ENCODE data around the gene MSRB3.

MSRB3 gene

DNA sequence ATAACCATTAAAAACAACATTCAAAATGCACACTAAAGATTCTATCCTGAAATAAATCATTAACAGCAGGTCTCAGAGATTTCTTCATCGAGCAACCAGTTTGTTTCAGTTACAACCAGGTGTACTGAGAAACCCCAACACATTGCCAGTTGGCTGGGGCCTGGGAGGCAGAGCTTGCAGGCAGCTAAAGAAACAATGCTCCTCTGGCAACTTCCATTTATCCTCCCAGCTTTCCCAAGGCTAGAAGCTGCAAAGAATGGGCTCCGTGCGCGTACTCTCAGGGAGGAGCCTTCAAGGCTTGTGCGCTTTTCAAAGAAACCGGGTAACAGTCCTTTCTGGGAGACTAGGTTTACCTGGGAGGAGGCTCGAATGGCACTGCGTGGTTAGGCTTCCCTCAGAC, 181.6 kb downstream of the MSRB3 start:
- Histone ChIP-seq H3K4me3 (ENCODE audit: low read length) (no peak overlapping the region), H3K9ac (ENCODE audit: low read length) (no peak overlapping the region), H3K9me3 (ENCODE audit: control insufficient read depth, low read length) (no peaks in the 10 kb centered on the region), H3K4me1 (ENCODE audit: control insufficient read depth, insufficient read depth, low read length) (peaks cover 10% of the 10 kb centered on the region), H3K27me3 (replicated peaks; ENCODE audit: control insufficient read depth, insufficient read depth, low read length) (no peaks in the 10 kb centered on the region), H3K36me3 (ENCODE audit: control insufficient read depth, insufficient read depth, low read length, severe bottlenecking) (peaks cover 22% of the 10 kb centered on the region)
- DNase-seq (ENCODE audit: low read depth): no peak

DNA sequence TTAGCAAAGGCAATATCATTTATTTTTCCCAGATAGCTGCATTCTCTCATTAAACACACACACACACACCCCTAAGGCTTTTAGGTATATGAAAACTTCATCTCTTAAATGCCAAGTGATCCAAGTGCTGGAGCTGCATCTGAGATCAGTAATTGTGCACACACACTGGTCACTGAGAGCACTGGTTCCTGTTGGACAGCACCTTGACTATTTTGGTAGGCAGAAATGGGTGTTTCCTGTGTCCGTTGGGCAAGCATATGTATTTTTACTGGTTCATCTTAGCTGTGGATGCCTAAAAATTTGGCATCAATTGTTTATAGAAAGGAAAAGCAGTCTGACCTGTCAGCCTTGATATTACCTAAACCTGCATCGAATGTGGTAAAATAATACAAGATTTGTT, 182.5 kb downstream of the MSRB3 start:
- H3K4me3 ChIP-seq (ENCODE audit: low read length): no peak overlapping the region
- H3K9me3 ChIP-seq (ENCODE audit: control insufficient read depth, low read length): no peaks in the 10 kb centered on the region
- no peak overlapping the region for H3K9ac ChIP-seq (ENCODE audit: low read length)
- H3K27me3 ChIP-seq (replicated peaks; ENCODE audit: control insufficient read depth, insufficient read depth, low read length): no peaks in the 10 kb centered on the region
- no peak for DNase-seq (ENCODE audit: low read depth)
- peaks cover 22% of the 10 kb centered on the region for H3K36me3 ChIP-seq (ENCODE audit: control insufficient read depth, insufficient read depth, low read length, severe bottlenecking)
- peaks cover 13% of the 10 kb centered on the region for H3K4me1 ChIP-seq (ENCODE audit: control insufficient read depth, insufficient read depth, low read length)

DNA sequence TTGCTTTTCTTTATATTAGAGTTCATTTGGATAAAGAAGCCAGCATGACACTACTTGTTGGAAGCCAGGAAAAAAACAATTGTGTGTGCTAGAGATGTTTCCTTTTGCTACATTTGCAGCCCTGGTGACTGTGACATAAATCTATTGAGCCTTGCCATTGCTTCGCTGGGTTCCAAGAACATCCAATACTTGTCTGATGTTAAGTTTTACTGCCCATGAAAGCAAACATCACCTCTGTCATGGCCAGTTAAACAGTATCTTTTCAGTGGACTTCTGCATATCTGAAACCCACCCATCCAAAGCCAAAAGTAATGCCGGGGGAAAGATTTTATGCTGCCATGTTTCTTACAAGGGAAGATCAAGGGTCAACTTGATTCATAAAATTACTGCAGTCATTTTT, 184.0 kb downstream of the MSRB3 start:
- Histone ChIP-seq H3K9me3 (ENCODE audit: control insufficient read depth, low read length) (no peaks in the 10 kb centered on the region), H3K27me3 (replicated peaks; ENCODE audit: control insufficient read depth, insufficient read depth, low read length) (no peaks in the 10 kb centered on the region), H3K9ac (ENCODE audit: low read length) (no peak overlapping the region), H3K4me3 (ENCODE audit: low read length) (no peak overlapping the region), H3K36me3 (ENCODE audit: control insufficient read depth, insufficient read depth, low read length, severe bottlenecking) (peaks cover 22% of the 10 kb centered on the region), H3K4me1 (ENCODE audit: control insufficient read depth, insufficient read depth, low read length) (peaks cover 26% of the 10 kb centered on the region)
- DNase-seq (ENCODE audit: low read depth): no peak

DNA sequence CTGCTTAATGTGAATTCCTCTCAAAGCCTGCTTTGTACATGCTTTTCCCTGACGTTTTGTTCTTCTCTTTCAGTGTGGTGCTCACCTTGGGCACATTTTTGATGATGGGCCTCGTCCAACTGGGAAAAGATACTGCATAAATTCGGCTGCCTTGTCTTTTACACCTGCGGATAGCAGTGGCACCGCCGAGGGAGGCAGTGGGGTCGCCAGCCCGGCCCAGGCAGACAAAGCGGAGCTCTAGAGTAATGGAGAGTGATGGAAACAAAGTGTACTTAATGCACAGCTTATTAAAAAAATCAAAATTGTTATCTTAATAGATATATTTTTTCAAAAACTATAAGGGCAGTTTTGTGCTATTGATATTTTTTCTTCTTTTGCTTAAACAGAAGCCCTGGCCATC, 184.6 kb downstream of the MSRB3 start:
- Histone ChIP-seq H3K27me3 (replicated peaks; ENCODE audit: control insufficient read depth, insufficient read depth, low read length) (no peaks in the 10 kb centered on the region), H3K9me3 (ENCODE audit: control insufficient read depth, low read length) (no peaks in the 10 kb centered on the region), H3K4me3 (ENCODE audit: low read length) (no peak overlapping the region), H3K4me1 (ENCODE audit: control insufficient read depth, insufficient read depth, low read length) (peaks cover 27% of the 10 kb centered on the region), H3K9ac (ENCODE audit: low read length) (no peak overlapping the region), H3K36me3 (ENCODE audit: control insufficient read depth, insufficient read depth, low read length, severe bottlenecking) (peaks cover 20% of the 10 kb centered on the region)
- DNase-seq (ENCODE audit: low read depth): no peak

DNA sequence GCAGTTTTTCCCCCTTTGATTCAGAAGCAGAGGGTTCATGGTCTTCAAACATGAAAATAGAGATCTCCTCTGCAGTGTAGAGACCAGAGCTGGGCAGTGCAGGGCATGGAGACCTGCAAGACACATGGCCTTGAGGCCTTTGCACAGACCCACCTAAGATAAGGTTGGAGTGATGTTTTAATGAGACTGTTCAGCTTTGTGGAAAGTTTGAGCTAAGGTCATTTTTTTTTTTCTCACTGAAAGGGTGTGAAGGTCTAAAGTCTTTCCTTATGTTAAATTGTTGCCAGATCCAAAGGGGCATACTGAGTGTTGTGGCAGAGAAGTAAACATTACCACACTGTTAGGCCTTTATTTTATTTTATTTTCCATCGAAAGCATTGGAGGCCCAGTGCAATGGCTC, 185.1 kb downstream of the MSRB3 start:
- H3K9me3 ChIP-seq (ENCODE audit: control insufficient read depth, low read length): no peaks in the 10 kb centered on the region
- no peak overlapping the region for H3K9ac ChIP-seq (ENCODE audit: low read length)
- H3K4me1 ChIP-seq (ENCODE audit: control insufficient read depth, insufficient read depth, low read length): peaks cover 27% of the 10 kb centered on the region
- no peaks in the 10 kb centered on the region for H3K27me3 ChIP-seq (replicated peaks; ENCODE audit: control insufficient read depth, insufficient read depth, low read length)
- no peak for DNase-seq (ENCODE audit: low read depth)
- no peak overlapping the region for H3K4me3 ChIP-seq (ENCODE audit: low read length)
- H3K36me3 ChIP-seq (ENCODE audit: control insufficient read depth, insufficient read depth, low read length, severe bottlenecking): peaks cover 14% of the 10 kb centered on the region

DNA sequence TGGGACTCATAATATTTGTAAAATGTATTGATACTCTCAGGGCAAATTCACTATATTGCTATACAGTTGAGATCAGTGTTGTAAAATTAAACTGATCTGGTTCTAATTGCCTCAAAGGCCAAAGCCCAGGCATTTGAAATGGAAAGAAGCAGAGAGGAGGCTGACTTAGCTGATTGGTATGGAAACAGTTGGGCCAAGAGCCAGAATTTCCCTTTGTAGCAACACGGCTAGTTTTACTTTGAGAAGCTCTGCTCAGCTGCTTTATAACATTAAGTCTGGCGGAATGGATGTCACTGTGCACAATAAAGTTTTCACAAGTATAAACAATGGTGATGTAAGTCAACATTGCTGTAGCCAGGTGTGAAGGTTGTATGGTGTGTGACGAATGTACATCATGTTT, 186.4 kb downstream of the MSRB3 start:
- Histone ChIP-seq H3K4me1 (ENCODE audit: control insufficient read depth, insufficient read depth, low read length) (peaks cover 27% of the 10 kb centered on the region), H3K4me3 (ENCODE audit: low read length) (peak overlapping the region; percentile 10), H3K27me3 (replicated peaks; ENCODE audit: control insufficient read depth, insufficient read depth, low read length) (no peaks in the 10 kb centered on the region), H3K36me3 (ENCODE audit: control insufficient read depth, insufficient read depth, low read length, severe bottlenecking) (peaks cover 5% of the 10 kb centered on the region), H3K9me3 (ENCODE audit: control insufficient read depth, low read length) (no peaks in the 10 kb centered on the region), H3K9ac (ENCODE audit: low read length) (no peak overlapping the region)
- DNase-seq (ENCODE audit: low read depth): peak; percentile 97

DNA sequence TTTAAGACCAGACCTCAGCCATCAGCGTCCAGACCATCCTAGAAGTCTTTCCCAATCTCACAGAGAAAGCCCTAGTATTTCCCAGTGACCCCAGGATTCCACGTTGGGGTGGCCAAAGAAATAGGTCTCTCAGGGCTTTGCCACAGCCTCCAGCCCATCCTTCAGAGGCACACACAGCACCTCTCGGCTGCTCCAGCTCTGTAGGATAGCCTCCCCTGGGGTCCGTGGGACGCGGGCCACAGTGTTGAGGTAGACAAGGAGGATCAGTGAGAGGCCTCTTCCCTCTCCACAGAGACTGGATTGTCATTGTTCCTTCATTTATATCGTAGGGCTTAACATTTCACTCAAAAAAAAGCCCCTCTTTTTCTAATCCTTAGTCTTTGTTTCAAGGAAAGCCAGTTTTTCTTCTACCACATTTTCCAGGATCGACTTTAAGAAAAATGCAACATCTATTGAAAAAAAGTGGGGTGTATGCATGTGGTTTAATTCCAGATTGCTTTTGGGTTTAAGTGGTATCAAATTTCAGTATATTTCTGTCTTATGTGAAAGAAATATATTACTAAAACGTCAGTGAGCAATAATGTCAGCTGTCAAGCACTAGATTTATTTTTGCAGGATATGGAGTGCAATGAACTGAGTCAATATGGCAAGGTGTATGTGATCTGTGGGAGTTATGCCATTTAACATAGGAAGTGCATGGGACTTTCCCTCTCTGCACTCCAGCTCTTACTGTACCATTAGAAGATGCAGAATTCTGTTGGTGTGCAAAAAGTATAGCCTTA, 187.5 kb downstream of the MSRB3 start:
- Histone ChIP-seq H3K9me3 (ENCODE audit: control insufficient read depth, low read length) (no peaks in the 10 kb centered on the region), H3K27me3 (replicated peaks; ENCODE audit: control insufficient read depth, insufficient read depth, low read length) (no peaks in the 10 kb centered on the region), H3K4me3 (ENCODE audit: low read length) (no peak overlapping the region), H3K9ac (ENCODE audit: low read length) (no peak overlapping the region), H3K36me3 (ENCODE audit: control insufficient read depth, insufficient read depth, low read length, severe bottlenecking) (peaks cover 3% of the 10 kb centered on the region), H3K4me1 (ENCODE audit: control insufficient read depth, insufficient read depth, low read length) (peaks cover 27% of the 10 kb centered on the region)
- no peak for DNase-seq (ENCODE audit: low read depth)

DNA sequence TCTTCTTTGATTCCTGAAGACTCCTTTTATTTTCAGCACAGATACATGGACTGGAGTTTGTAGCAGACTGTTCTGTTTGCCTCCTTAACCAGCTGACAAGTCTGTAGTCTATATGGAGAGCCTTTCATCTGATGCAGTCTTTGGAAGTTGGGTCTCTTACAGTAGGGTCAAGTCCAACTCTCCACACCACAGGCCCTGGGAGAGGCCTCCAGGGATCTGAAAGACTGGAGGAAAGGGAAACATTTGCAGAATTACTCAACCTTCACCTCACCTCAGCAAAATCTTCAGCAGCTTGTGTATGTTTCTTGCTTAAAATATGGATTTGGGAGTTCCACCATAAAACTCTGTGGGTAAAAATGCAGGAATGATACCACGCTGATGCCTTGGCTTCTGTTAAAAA, 188.4 kb downstream of the MSRB3 start:
- H3K9ac ChIP-seq (ENCODE audit: low read length): no peak overlapping the region
- no peaks in the 10 kb centered on the region for H3K27me3 ChIP-seq (replicated peaks; ENCODE audit: control insufficient read depth, insufficient read depth, low read length)
- H3K4me1 ChIP-seq (ENCODE audit: control insufficient read depth, insufficient read depth, low read length): peaks cover 27% of the 10 kb centered on the region
- H3K36me3 ChIP-seq (ENCODE audit: control insufficient read depth, insufficient read depth, low read length, severe bottlenecking): peaks cover 3% of the 10 kb centered on the region
- H3K9me3 ChIP-seq (ENCODE audit: control insufficient read depth, low read length): no peaks in the 10 kb centered on the region
- peak; percentile 32 for DNase-seq (ENCODE audit: low read depth)
- H3K4me3 ChIP-seq (ENCODE audit: low read length): no peak overlapping the region

DNA sequence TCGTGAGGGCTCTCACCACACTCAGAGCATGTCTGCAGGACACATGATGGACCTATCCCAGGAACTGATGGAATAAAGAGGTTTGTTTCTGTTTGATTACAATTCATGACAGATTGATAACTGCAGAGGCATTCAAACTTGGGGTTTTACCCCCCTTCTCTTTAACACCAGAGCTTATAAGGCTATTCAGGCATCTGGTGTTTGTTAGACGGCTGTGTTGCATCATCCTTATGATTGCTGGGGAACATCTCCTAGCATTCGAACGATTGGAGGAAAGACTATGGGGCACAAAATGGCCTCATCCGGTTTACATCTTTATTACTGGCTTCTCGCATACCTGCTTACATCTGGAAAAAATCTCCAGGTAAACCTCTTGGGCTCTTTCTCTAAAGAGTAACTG, 191.8 kb downstream of the MSRB3 start:
- Histone ChIP-seq H3K9me3 (ENCODE audit: control insufficient read depth, low read length) (no peaks in the 10 kb centered on the region), H3K4me3 (ENCODE audit: low read length) (no peak overlapping the region), H3K36me3 (ENCODE audit: control insufficient read depth, insufficient read depth, low read length, severe bottlenecking) (no peaks in the 10 kb centered on the region), H3K9ac (ENCODE audit: low read length) (no peak overlapping the region), H3K27me3 (replicated peaks; ENCODE audit: control insufficient read depth, insufficient read depth, low read length) (no peaks in the 10 kb centered on the region), H3K4me1 (ENCODE audit: control insufficient read depth, insufficient read depth, low read length) (peaks cover 14% of the 10 kb centered on the region)
- DNase-seq (ENCODE audit: low read depth): peak; percentile 34

DNA sequence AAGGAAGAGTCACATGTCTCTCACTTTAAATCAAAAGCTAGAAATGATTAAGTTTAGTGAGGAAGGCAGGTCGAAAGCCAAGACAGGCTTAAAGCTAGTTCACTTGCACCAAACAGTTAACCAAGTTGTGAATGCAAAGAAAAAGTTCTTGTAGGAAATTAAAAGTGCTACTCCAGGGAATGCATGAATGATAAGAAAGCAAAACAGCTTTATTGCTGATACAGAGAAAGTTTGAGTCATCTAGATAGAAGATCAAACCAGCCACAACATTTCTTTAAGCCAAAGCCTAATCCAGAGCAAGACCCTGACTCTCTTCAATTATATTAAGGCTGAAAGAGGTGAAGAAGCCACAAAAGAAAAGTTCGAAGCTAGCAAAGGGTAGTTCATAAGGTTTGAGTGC, 193.6 kb downstream of the MSRB3 start:
- Histone ChIP-seq H3K36me3 (ENCODE audit: control insufficient read depth, insufficient read depth, low read length, severe bottlenecking) (no peaks in the 10 kb centered on the region), H3K4me1 (ENCODE audit: control insufficient read depth, insufficient read depth, low read length) (peaks cover 5% of the 10 kb centered on the region), H3K9ac (ENCODE audit: low read length) (no peak overlapping the region), H3K9me3 (ENCODE audit: control insufficient read depth, low read length) (no peaks in the 10 kb centered on the region), H3K27me3 (replicated peaks; ENCODE audit: control insufficient read depth, insufficient read depth, low read length) (no peaks in the 10 kb centered on the region), H3K4me3 (ENCODE audit: low read length) (no peak overlapping the region)
- DNase-seq (ENCODE audit: low read depth): no peak

DNA sequence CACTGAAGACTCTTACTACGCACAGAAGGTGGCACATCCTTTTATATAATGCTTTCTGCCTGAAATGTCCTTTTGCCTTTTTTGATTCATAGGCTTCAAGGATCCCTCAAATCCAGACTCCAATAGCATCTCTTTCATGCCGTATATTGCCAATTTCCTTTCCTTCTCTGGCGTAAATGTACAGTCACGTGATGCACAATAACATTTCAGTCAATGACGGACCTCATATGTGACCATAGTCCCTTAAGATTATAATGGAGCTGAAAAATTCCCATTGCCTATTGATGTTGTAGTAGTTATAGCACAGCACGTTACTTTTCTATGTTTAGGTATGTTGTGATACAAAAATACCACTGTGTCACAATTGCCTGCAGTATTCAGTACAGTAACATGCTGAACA, 196.3 kb downstream of the MSRB3 start:
- Histone ChIP-seq H3K27me3 (replicated peaks; ENCODE audit: control insufficient read depth, insufficient read depth, low read length) (no peaks in the 10 kb centered on the region), H3K4me1 (ENCODE audit: control insufficient read depth, insufficient read depth, low read length) (no peaks in the 10 kb centered on the region), H3K4me3 (ENCODE audit: low read length) (no peak overlapping the region), H3K36me3 (ENCODE audit: control insufficient read depth, insufficient read depth, low read length, severe bottlenecking) (no peaks in the 10 kb centered on the region), H3K9me3 (ENCODE audit: control insufficient read depth, low read length) (no peaks in the 10 kb centered on the region), H3K9ac (ENCODE audit: low read length) (no peak overlapping the region)
- DNase-seq (ENCODE audit: low read depth): no peak

DNA sequence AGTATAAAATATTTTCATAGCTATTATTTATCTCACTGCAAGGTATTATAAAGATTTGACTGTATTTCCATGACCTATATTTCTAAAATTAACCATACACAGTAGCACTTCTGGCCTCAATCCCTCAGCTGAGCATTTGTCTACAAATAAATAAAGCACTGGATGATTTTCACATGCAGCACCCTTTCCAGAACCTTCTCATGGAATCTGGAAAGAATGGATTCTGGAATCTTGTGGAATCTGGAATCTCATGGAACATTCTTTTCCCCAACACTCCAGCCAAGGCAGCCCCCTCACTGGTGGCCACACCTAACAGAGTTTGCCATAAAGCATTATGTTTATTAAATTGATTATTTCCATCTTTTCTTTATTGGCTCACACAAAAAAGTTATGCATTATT, 199.2 kb downstream of the MSRB3 start:
- Histone ChIP-seq H3K9ac (ENCODE audit: low read length) (no peak overlapping the region), H3K4me3 (ENCODE audit: low read length) (no peak overlapping the region), H3K27me3 (replicated peaks; ENCODE audit: control insufficient read depth, insufficient read depth, low read length) (no peaks in the 10 kb centered on the region), H3K4me1 (ENCODE audit: control insufficient read depth, insufficient read depth, low read length) (no peaks in the 10 kb centered on the region), H3K9me3 (ENCODE audit: control insufficient read depth, low read length) (no peaks in the 10 kb centered on the region), H3K36me3 (ENCODE audit: control insufficient read depth, insufficient read depth, low read length, severe bottlenecking) (no peaks in the 10 kb centered on the region)
- no peak for DNase-seq (ENCODE audit: low read depth)
